Mucosa of rectum (tissue), 2 donors: ENCODE results near the gene ACADVL.
"Not testable (repeated sequence)": the region's sequence is repeated elsewhere in the genome, so short reads cannot be mapped to it uniquely, and the experiment has no call there.

Experiments used
- H3K27ac ChIP-seq, 2 donors: one replicate each; pipeline ENCODE4 v1.7.0; 2013; ENCODE audit warnings: inconsistent platforms in 2 of 2, low read depth in 2 of 2, low read length in 2 of 2
- H3K27me3 ChIP-seq, 2 donors: one replicate each; pipeline ENCODE4 v1.7.0; 2013; ENCODE audit warnings: low read length in 2 of 2; ENCODE audit not compliant: control insufficient read depth in 2 of 2, insufficient read depth in 2 of 2
- H3K36me3 ChIP-seq, 2 donors: one replicate each; pipeline ENCODE4 v1.7.0; 2013; ENCODE audit warnings: low read length in 2 of 2; ENCODE audit not compliant: control insufficient read depth in 2 of 2, insufficient read depth in 2 of 2
- H3K4me1 ChIP-seq, 2 donors: one replicate each; pipeline ENCODE4 v1.7.0; 2013; ENCODE audit warnings: low read length in 2 of 2, mild to moderate bottlenecking in 1 of 2; ENCODE audit not compliant: control insufficient read depth in 2 of 2, insufficient read depth in 2 of 2
- H3K4me3 ChIP-seq, 2 donors: one replicate each; pipeline ENCODE4 v1.7.0; 2013; ENCODE audit warnings: low read length in 2 of 2
- H3K9ac ChIP-seq, 2 donors: one replicate each; pipeline ENCODE4 v1.7.0; 2013; ENCODE audit warnings: low read length in 2 of 2, low read depth in 1 of 2, mild to moderate bottlenecking in 1 of 2
- H3K9me3 ChIP-seq, 2 donors: one replicate each; pipeline ENCODE4 v1.7.0; 2013; ENCODE audit warnings: low read length in 2 of 2; ENCODE audit not compliant: control insufficient read depth in 2 of 2
- donor health status: healthy.
- donor health status: Normal muscosa, but diverticular disease.

The ACADVL gene

GRCh38 chr17:7241090-7241733 lies 21.5 kb downstream of the ACADVL start:
- Histone ChIP-seq H3K36me3 (peaks cover 26 to 33% of the 10 kb centered on the region in 2 donors), H3K27me3 (no peaks in the 10 kb centered on the region), H3K27ac (peak overlapping the region; percentile 100), H3K9me3 (no peaks in the 10 kb centered on the region), H3K9ac (peak overlapping the region; percentile 98 to 100), H3K4me1 (peaks cover 25 to 29% of the 10 kb centered on the region in 2 donors), H3K4me3 (peak overlapping the region; percentile 91 to 99)

- Histone ChIP-seq H3K4me1 (peaks cover 24 to 27% of the 10 kb centered on the region in 2 donors), H3K4me3 (peak within 1 kb of the TSS; percentile 91 to 99), H3K27me3 (no peaks in the 10 kb centered on the region), H3K9me3 (no peaks in the 10 kb centered on the region), H3K36me3 (peaks cover 33 to 36% of the 10 kb centered on the region in 2 donors), H3K9ac (peak within 1 kb of the TSS; percentile 98 to 100), H3K27ac (peak within 1 kb of the TSS; percentile 100)
Measured at GRCh38 chr17:7241783-7242716, 22.3 kb downstream of the ACADVL start, which contains the start of gene GABARAP. GABARAP (minus strand) TSS chr17:7242449; CDS start chr17:7242330, 119 bp downstream.

DNA sequence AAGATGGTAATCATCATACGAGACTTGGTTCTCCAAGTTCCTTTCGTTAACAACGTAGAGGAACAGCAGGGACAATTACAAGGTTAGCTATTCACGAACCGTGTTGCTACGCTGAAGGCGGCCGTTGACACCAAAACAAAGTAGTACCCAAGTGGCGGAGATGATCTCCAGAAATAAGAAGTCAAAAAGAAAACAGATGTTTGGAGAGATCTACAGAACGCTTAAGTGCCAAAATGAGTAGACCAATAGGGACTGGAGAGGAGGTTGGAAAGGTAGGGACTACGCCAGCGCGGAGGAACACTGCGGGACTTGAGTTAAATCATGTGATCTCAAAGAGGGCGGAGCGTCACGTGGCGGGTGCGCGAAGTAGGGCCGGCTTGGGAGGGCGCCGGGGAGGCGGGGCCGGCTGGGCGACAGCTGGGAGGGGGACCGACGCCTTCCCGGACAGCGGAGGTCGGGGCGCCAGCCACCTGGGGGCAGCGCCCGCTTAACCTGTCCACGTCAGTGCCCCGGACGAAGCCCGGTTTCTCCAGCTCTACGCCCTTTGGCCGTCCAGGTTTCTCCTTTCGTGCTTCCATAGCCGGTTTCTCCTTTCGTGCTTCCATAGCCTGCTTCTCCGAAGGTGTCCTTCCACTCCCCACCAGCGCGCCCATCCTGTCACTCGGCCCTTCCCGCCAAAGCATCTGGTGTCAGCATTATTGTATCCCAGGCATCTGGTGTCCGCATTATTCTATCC lies 23.1 kb downstream of the ACADVL start:
- Histone ChIP-seq H3K36me3 (peaks cover 33 to 37% of the 10 kb centered on the region in 2 donors), H3K9me3 (no peaks in the 10 kb centered on the region), H3K9ac (peak overlapping the region; percentile 98 to 100), H3K4me1 (peaks cover 19 to 22% of the 10 kb centered on the region in 2 donors), H3K4me3 (peak overlapping the region; percentile 91 to 99), H3K27me3 (no peaks in the 10 kb centered on the region), H3K27ac (peak overlapping the region; percentile 100)

- Histone ChIP-seq H3K4me3 (peak overlapping the region; percentile 91 to 99), H3K9me3 (no peaks in the 10 kb centered on the region), H3K9ac (peak overlapping the region; percentile 98 to 100), H3K27ac (peak overlapping the region; percentile 100), H3K4me1 (peaks cover 19 to 22% of the 10 kb centered on the region in 2 donors), H3K36me3 (peaks cover 33 to 37% of the 10 kb centered on the region in 2 donors), H3K27me3 (no peaks in the 10 kb centered on the region)
Measured at GRCh38 chr17:7243453-7243729, 23.7 kb downstream of the ACADVL start.

DNA sequence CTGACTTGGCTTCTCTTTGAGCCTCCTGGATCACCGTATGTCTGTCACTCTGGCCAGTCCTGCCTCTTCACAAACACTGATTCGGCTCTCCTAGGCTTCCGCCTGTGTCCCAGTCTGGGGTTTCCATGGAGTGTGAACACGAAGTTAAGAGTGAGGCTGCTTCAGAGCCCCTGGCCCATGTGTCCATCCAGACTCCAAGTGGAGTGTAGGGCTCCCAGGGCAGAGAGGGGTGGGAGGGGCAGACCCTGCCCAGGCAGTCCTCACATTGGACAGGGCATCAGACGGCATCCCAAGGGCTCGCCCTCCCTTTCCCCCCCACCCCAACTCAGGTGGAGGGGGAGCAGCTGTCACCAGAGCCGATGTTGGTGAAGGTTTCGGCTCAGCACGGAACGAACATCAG lies 24.1 kb downstream of the ACADVL start:
- Histone ChIP-seq H3K27ac (peak overlapping the region in 1 of 2 donors; percentile 100), H3K9ac (peak overlapping the region in 1 of 2 donors; percentile 98), H3K4me1 (peaks cover 22 to 23% of the 10 kb centered on the region in 2 donors), H3K36me3 (peaks cover 33 to 40% of the 10 kb centered on the region in 2 donors)
- H3K4me3 ChIP-seq, H3K9me3 ChIP-seq, H3K27me3 ChIP-seq: not testable (repeated sequence)

- Histone ChIP-seq H3K4me3 (no peak overlapping the region), H3K9ac (no peak overlapping the region), H3K27me3 (no peaks in the 10 kb centered on the region), H3K36me3 (peaks cover 23 to 32% of the 10 kb centered on the region in 2 donors), H3K4me1 (peaks cover 15 to 23% of the 10 kb centered on the region in 2 donors), H3K27ac (no peak overlapping the region), H3K9me3 (no peaks in the 10 kb centered on the region)
Measured at GRCh38 chr17:7246779-7247178, 27.0 kb downstream of the ACADVL start.

DNA sequence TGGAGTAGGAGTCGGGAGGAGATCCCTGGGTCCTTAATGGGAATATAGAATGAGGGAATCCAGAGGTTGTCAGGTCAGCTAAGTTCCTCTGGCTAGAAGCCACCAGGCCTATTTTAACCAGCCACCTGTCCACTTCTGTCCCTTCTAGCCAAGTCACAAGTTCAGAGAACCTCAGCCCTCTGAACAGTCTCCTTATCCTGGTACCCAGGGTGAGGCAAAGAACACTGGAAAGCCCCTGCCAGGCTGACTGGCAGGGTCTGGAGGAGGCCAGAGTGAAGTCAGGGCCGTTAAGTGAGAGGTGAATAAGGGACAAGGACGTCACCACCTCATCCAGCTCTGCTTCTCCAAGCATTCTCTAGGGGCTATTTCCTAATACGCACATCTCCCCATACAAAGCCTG lies 29.1 kb downstream of the ACADVL start:
- no peak overlapping the region for H3K4me3 ChIP-seq
- peaks cover 24 to 29% of the 10 kb centered on the region in 2 donors for H3K4me1 ChIP-seq
- H3K36me3 ChIP-seq: peaks cover 25 to 31% of the 10 kb centered on the region in 2 donors
- no peaks in the 10 kb centered on the region for H3K9me3 ChIP-seq
- H3K9ac ChIP-seq: no peak overlapping the region
- H3K27ac ChIP-seq: no peak overlapping the region
- H3K27me3 ChIP-seq: no peaks in the 10 kb centered on the region

DNA sequence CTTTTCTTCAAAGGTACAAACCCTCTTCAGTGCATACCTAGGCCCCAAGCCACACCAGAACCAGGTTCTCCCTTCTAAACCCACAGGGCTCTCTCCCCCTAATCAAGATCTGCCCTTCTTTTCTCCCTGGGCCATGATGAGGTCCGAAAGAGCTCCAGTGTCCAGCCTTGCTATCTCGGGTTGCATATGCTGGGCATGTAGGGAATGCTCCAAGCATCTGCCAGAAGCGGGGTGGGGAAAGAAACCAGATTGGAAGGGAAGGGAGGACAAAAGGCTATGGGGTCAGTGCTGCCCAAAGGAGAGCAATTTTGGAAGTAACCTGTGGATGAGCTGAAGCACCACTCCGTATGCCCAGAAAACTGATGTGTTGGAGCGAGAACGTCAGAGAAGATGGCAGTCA lies 29.5 kb downstream of the ACADVL start:
- Histone ChIP-seq H3K9ac (peak overlapping the region in 1 of 2 donors; percentile 2), H3K4me3 (peak overlapping the region in 1 of 2 donors; percentile 14), H3K9me3 (no peaks in the 10 kb centered on the region), H3K4me1 (peaks cover 24 to 29% of the 10 kb centered on the region in 2 donors), H3K36me3 (peaks cover 22 to 27% of the 10 kb centered on the region in 2 donors), H3K27me3 (no peaks in the 10 kb centered on the region), H3K27ac (no peak overlapping the region)

- Histone ChIP-seq H3K9me3 (no peaks in the 10 kb centered on the region), H3K4me3 (peak overlapping the region; percentile 71 to 92), H3K4me1 (peaks cover 24 to 29% of the 10 kb centered on the region in 2 donors), H3K27me3 (no peaks in the 10 kb centered on the region), H3K27ac (peak overlapping the region in 1 of 2 donors; percentile 100), H3K36me3 (peaks cover 22 to 26% of the 10 kb centered on the region in 2 donors), H3K9ac (peak overlapping the region in 1 of 2 donors; percentile 87)
Measured at GRCh38 chr17:7249830-7250229, 30.1 kb downstream of the ACADVL start.
